Fibroblast of skin of scalp (primary cell): ENCODE results near the gene CCDC188.

Source experiments
- DNase-seq: peaks from one replicate; pipeline ENCODE4 v3.0.0-alpha.2; 2013

CCDC188 gene

DNA sequence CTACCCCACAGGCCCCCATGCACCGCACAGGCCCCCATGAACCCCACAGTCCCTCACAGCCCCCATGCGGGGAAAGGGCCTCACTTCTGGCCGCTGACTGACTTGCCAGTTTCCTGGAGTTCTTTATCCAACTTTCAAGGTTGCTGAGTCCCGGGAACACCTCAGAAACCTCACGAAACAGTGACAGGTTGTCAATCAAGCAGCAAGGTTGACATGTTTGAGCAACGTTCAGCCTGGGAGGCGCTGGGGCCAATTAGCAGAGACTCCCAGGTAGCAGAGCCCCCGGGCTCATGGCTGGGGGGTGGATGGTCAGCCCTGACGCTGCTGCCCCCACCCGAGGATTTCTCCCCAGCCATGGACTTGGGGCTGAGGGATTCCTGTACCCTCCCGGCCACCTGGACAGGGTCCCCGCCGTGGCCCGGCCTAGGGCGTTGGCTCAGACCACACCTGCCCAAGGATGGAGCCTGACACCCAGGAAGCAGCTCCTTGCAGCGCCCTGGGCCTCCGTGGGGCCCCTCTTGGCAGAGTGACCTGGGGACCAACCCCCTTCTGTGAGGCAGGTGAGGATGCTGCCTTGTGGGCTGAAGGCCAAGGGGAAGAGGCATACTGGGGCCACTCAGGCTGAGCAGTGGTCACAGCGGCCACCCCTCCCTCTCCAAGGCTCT lies 33.8 kb upstream of the CCDC188 start:
- DNase-seq = no peak

DNA sequence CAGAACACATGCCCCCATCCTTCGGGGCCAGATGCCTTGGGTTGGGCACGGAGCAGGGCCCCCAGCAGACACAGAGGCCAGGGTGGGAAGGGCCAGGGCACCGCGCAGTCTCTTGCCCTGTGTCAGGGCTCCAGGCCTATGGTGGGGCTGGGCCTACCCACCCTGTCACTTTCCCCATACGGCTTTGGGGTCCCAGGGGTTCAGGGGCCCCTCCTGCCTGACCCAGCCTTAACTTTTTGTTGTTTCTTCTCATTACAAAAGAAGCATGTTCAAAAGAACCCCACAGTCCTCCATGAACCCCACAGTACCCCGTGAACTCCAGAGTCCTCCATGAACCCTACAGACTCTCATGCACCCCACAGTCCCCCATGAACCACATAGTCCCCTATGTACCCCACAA lies 33.0 kb upstream of the CCDC188 start:
- no peak for DNase-seq

DNA sequence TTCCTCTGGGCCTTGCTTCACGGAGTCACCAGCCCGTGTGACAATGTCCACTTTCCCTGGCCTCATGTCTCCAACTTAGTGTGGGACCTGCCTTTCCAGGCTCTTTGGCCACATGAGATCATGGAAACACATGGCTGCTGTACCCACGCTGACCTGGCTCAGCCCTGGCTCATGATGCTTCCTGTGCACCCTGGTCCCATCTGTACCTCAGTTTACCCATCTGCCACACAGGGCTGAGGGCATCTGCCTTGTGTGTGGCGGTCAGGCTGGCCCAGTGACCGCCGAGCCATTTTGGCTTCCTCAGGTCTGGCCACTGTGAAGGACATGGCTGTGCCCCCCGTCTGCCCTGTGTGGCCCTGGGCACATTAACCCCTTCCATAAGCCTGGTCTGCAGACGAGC lies 32.2 kb upstream of the CCDC188 start:
- DNase-seq = no peak

DNA sequence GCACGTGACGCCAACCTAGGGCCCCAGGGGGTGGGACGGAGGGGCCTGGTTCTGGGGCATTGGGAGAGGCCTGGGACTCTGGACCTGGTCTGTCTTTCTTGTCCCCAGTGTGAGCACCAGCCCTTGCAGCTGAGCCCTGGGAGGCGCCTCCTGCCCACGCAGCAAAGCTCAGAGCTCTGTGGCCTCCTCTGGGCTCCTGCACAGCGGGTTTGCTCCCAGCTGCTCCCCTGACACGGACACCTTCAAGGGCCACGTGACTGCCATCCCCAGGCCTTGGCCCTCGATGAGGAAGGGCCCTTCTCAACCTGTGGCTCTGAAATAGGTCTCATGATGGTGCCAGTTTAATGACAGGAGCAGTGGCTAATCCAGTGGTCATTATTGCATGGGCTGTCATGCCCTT lies 31.5 kb upstream of the CCDC188 start:
- DNase-seq = no peak

DNA sequence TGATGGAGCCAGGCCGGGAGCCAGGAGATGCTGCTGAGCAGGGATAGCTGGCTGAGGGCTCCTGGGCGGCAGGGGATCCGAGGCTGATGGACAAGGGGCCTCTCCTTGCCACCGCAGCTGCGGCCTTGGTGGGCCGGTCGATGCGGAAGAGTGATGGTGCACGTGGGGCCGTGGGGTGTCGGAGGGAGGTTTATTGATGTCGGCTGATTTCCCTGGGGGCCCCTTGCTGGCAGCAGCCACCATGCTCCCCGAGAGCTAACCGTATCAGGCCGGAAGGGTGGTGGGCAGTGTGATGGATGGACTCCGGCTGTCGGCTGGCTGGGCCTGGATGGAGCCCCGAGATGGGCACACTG lies 31.0 kb upstream of the CCDC188 start:
- no peak for DNase-seq

DNA sequence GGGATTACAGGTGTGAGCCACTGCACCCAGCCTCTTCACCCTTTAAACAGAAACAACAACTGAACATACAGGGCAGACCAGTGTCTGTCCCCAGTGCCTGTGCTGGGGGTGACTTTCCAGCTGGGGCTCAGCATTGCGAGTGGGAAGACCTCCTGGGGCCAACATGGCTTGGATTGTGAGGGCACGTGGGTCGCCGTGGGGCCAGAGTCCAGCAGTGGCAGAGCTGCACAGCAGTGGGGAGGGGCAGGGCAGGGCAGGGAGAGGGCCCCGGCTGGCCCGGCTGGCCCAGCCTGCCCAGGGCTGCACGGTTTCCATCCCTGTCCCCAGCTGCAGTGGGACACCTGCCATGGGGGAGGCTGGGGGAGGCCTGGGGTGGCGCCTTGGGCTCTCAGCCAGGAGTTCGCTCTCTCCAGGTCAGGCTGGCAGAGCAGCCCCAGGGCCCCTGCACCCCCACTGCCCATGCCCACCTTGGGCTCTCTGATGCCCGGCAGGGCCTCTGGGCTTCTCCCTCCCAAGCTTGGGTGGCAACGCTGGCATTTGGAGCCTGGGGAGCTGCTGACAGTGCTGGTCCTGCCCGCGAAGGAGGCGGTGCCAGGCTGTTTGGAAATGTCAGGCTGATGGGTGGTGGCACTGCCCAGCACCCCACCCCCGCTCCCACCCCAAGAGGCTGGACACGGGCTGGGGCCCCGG lies 30.5 kb upstream of the CCDC188 start:
- no peak for DNase-seq

DNA sequence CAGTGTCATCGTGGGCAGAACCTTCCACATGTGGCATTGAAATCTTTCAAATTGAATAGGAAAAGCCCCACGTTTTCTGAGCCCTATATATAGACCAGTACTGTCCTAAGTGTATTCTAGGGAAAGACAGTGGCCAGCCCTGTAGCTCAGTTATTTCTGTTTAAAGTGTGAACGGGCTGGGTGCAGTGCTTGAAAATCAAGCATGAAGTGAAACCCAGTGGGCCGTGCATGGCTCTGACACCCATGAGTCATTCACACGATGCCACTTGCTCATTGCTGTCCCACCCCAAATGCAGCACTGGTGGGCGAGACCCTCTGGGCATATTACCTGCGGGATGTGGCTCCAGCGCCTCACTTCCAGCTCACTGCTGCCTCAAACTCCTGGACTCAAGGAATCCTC lies 29.8 kb upstream of the CCDC188 start:
- DNase-seq = no peak

DNA sequence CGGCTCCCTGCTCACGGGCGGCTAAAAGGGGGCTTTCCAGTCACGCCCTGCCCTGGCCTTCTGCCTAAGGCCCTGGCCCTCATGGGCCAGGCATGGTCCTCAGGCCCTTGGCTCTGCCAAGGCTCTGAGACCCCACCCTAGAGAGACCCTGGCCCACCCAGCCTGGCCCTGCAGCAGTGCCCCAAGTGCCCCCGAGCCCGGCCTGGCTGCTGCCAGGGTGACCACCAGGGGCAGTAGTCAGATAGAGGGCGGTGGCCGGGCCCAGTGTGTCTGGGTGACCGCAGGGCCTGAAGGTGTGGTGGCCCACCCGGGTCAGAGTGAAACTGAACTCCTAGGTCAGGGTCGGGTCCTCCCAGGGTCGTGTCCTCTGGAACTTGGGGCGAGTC lies 29.4 kb upstream of the CCDC188 start:
- DNase-seq = no peak

DNA sequence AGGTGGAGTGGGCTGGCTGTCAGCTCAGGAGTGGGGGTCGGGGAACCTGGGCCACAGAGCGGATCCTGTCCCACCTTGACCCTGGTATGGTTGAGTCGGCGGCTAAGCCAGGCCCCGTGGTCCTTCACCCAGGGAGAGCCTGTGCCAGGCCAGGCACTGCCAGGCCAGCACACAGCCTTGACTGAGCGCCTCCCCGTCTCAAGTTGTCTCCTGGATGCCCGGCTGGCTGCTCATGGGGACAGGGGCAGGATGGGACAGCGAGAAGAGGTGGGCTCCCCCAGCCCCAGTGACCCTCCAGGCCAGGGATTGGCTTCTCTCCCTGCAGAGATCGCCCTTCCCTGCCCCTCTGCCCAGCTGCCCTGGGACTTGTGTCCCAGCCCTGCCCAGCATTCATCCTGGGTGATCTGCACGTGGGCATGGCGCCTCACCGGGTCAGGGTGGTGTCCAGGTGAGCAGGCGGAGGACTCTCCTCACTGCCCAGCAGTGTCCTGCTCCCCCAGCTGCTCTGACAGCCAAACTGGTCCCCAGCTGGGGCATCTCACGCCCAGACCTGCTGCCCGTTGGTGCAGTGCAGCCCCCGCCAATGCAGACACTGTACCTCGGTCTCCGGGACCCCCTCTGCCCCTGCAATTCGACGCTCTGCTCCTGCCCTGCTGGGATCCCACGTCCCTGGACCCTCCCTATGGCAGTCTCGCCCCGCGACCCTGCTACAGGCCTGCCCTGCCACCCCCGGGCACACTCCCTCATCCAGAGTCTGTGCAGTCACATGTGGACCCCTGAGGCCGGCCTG lies 28.8 kb upstream of the CCDC188 start:
- no peak for DNase-seq

DNA sequence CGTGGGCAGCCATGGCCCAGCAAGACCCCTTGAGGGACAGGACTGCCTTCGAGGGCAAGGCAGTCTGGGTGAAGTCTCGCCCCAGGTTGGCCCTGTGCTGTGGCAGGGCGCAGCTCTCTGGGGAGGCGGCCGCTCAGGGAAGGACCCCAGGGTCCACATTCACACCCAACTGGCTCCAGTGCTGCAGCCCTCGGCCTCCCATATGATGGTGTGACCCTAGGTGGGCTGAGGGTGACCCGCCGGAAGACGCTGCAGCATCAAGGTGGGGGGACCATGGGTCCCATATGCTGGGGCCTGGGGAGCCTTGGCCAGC lies 28.0 kb upstream of the CCDC188 start:
- no peak for DNase-seq

DNA sequence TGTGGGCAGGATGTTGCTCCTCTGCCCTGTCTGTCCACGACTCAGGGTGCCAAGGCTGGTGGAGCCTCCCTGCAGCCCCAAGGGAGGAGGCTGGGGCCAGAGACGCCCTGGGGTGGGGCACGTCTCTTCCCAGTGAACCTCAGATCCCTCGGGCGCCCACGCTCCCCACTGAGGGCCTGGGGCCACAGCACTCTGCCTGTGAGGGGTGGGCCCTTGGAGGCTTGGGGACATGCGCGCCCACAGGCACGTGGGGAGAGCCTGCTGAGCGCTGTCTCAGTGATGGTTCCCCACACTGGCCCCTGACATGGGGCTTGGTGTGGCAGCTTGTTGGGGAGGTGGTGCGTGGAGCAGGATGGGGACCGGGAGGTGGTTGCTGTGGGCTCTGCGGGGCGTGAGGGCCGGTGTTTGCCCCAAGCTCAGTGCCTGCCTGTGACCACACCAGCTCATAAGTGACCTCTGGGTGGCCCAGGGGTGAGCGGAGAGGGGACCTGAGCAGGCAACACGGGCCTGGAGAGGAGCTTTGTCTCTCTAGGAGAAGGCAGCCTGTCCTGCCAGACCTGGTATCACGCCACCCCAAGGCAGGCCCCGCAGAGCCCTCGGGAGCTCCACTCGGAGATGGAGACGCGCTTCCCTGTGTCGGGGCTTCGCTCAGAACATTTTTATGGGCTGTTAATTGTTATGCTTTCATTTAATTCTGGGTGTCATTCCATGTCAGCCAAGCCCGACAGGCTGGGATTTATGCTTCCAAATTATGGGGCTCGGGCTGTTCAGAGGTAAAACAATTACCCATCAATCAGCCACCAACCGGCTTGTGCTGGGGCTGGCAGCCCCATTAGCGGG lies 27.4 kb upstream of the CCDC188 start:
- no peak for DNase-seq

DNA sequence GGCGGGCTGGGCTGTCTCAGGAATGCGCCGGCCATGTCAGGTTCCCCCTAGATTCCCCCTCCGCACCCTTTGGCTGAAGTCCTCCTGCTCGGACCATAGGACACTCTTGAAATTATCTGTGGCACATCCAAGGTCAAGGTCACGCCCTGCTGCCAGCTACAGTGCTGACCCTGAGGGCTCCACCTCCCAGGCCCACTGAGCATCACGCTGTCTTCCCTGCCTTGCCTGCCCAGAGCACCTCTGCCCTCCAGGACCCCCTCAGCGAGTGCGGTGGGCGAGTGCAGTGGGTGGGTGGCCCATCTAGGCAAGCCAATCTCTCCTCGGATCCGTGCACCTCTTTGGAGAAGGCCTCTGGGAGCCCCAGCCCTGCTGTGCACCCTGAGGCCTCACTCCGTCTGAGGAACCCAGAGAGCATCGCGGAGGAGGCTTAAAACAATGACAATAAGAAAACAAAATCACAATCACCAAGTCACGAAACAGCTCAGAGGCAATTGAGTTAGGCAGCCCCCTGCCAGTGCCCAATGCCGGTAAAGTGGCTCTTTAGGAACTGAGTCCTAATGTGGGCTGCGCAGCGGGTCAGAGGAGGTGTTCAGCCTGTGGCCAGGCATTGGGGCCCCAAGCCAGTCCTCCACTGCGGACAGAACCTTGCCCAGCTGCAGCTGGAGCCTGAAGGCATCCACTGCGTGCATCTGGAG lies 26.5 kb upstream of the CCDC188 start:
- no peak for DNase-seq

DNA sequence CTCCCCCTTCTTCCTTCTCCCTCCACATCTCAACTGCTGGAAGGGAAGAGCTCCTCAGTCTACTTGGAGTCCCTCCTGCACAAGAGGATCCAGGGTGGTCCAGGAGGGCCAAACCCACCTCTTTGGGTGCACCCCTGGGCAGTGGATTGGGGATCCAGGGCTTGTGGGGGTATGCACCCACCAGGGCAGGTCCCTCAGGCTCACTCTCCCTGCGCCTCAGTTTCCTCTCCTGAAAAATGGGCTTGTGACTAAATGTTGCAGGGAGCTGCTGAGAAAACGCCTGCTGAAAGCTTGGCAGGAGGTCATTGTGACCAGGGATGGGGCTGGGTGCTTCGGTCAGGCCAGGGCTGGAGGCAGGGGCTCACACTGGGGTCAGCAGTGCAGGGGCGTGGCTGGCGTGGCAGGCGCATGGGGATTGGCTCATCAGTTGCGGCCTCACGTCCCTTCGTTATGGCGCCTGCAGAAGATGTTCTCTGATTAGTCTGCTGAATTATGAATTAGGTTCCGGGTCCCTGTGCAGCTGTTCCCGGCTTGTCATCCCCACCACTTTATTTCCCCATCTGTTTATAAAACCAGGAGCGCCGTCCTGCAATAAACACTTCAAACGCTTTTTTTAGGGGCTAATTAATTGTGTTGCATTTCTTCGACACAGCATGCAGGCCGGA lies 25.7 kb upstream of the CCDC188 start:
- DNase-seq = no peak

DNA sequence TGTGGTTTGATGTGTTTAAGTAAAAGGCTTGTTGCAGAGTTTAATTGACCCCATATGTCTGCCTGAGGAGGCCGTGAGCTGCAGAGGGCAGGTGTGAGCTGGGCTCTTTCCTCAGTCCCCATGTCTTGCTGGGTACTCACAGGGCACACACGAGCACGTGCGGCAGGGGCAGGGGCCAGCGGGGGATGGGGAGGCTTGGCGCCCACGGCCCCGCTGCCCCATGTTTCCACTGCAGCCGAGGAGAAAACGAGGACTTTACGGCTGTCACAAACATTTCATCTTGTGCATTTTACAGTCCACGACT lies 24.7 kb upstream of the CCDC188 start:
- DNase-seq = peak; percentile 40

DNA sequence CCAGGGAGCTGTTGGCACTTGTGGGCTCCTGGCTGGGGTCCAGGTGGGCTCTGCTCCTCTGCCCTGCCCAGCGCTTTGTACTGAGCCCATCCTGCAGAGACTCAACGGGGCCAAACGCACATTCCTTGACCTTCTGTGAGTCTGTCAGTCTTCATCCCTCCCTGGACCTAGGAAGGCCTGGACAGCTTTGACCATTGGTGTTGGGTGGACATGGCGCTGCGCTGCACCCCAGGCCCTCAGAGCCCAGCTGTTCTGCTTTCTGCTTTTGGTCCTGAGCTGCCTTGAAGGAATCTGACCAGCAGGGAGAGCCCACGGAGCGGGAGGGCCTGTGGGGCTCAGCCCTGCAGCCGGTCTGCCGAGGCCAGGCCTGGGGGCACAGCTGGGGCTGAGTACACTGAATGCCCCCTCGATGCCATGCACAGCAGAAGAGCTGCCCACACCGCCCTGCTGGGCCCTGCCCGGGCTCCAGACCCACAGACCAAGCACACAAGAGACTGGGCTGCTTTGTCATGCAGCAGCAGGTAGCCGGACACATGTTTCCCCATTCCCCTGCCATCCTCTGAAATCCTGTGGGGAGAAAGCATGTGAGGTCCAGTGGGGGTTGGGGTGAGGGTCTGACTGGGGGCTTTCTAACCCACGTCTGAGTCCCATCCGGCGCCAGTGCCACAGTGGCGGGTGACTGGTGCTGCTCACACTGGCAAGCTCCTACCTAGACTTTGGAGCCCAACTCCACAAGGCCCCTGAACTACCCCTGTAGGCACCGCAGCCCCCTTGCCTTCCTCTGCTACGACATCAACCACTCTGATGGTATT lies 24.1 kb upstream of the CCDC188 start:
- DNase-seq = no peak

DNA sequence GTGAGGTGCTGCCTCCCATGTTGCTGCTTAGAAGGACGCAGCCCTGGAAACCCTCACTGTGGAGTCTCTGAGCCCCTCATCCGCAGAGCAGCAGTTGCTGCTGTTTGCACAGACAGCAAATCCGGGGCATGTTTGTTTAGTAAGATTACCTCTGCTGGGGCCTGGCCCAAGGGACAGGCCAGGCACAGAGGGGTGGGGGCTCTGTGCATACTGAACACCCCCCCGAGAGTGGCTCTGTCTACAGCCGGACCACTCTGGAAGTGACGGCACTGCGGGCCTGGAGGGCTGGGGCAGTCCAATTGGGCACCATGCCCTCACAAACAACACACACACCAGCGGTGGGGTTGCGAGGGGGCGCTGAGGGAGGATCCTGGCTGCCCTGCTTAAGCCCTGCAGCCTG lies 22.9 kb upstream of the CCDC188 start:
- no peak for DNase-seq

DNA sequence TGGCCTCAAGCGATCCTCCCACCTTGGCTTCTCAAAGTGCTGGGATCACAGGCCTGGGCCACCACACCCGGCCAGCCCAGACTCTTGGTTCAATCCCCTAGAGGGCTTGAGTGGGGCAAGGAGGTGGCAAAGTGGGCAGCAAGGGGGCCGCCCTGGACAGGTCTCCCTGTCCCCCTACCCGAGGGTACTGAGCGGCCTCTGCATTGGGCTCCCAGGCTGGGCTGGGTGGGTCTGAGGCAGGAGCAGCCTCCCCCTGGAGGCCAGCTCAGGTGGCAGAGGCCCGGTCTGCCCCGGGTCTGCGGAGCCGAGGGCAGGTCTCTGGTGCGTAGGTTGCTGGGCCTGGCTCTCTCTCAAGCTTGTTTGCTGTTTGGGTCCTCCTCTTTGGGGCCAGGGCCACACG lies 22.4 kb upstream of the CCDC188 start:
- DNase-seq = no peak

DNA sequence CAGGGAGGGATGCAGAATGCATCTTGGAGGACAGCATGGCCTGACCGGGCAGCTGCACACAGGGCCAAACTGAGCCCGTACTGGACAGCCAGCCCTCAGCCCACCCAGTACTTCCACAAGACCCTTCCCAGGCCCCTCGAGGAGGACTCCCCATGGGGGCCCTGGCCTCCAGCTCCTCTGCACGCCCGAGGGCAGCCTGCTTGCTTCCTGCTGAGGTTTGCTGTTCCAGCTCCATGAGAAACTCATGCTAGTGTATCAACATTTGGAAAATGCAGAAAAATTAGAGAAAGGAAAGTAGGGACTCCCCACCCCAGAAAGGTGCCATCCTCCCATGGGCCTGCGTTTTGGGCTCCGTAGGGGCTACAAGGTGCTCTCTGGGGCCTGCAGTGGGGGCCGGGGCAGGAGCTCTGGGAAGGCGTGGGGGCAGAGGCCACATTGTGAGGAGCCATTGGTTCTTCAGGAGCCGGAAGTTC lies 21.3 kb upstream of the CCDC188 start:
- no peak for DNase-seq

DNA sequence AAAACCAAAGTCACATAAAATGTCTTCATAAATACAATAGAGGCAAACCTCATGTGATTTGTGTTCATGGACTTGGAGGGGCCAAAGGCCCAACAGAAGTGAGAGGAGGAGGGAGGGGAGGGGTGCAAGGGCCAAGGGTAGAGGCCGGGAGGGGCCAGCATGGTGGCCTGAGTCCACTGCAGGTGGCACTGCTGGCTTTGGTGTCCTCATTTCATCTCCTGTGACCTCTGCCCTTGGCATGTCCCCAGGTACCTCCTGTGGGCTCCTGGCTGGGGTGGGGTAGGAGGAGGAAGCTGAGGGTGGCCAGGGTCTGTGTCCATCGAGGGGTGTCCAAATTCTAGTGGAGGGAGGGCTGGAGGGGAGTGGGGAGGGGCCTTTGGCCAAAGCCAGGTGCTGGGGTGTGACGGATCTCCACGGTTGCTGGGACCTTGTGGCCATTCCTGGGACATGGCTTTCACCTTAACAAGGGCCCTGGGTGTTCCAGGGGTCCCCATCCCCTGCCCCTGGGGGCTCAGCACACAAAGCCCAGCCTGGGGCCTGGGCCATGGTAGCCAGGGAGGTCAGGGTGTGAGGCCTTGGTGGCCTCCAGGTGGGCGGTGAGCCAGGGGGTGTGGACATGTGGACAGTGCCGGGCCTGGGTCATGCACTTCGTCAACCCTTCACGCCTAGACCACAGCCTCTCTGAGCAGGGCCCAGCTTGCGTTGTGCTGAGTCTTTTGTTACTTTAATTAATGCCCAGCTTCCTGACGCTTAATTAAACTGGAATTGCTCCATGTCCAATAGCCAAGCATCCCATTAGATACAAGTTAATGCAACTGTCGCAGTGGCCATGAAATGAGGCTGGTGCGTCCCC lies 20.7 kb upstream of the CCDC188 start:
- no peak for DNase-seq

DNA sequence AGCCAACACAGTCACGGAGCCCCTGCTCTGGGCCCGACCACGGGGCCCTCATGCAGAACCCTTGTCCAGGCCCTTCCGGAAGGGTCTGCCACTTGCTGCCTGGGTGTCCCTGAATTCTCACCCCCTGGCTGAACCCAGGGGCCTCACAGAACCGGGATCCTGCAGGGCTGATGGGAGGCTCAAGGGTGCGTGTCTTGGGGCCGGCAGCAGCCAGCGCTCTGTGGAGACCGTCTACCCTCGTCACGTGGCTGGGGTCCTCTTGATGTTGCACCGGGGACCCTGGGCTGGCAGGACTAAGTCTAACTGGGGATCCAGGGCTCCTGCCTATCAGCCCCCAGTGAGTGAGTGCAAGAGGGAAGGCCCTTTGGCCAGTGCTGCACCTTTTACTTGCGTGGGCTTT lies 19.3 kb upstream of the CCDC188 start:
- DNase-seq = no peak
